SU-DHL-6 (cell line): Measurements from ENCODE around the gene BANF1.
A peak's percentile ranks its signal among the peaks of the same experiment; 100 is the strongest.

Experiments used
- H2AFZ ChIP-seq: fragments of 200-600 bp; sonication (generic); 2 replicates; pipeline ENCODE4 v1.6.1; 2014; ENCODE audit warnings: low read depth, mild to moderate bottlenecking, moderate library complexity, mixed read lengths, antibody characterized with exemption, low read length; ENCODE audit not compliant: severe bottlenecking
- H3F3A ChIP-seq: fragments of 200-600 bp; shearing (Covaris generic); 2 replicates; pipeline ENCODE4 v1.6.0; 2016; ENCODE audit warnings: antibody characterized with exemption, mild to moderate bottlenecking; ENCODE audit not compliant: insufficient read depth
- H3K27ac ChIP-seq: fragments of 200-600 bp; sonication (generic); 2 replicates; pipeline ENCODE4 v1.5.1; 2016; ENCODE audit warnings: low read depth, mild to moderate bottlenecking, low read length, moderate library complexity, mixed read lengths
- H3K27me3 ChIP-seq: fragments of 200-600 bp; sonication (generic), shearing (Covaris generic); 2 replicates; pipeline ENCODE4 v1.6.0; 2014; ENCODE audit warnings: mild to moderate bottlenecking, low read length
- H3K36me3 ChIP-seq: fragments of 200-600 bp; sonication (generic); 2 replicates; pipeline ENCODE4 v1.6.1; 2014; ENCODE audit warnings: mild to moderate bottlenecking, low read length, mixed read lengths
- H3K4me2 ChIP-seq: fragments of 300-600, 200-600 bp; shearing (Covaris generic), sonication (generic); 2 replicates; pipeline ENCODE4 v1.6.0; 2014; ENCODE audit warnings: low read length, low read depth, mild to moderate bottlenecking; ENCODE audit not compliant: poor library complexity, severe bottlenecking
- H3K4me3 ChIP-seq: fragments of 200-600 bp; sonication (generic); 2 replicates; pipeline ENCODE4 v1.5.1; 2014; ENCODE audit warnings: antibody characterized with exemption, low read length, mild to moderate bottlenecking, mixed read lengths; ENCODE audit not compliant: insufficient read depth, poor library complexity, severe bottlenecking
- H3K79me2 ChIP-seq: fragments of 200-600 bp; sonication (generic); 2 replicates; pipeline ENCODE4 v1.6.1; 2014; ENCODE audit warnings: mild to moderate bottlenecking, low read length, moderate library complexity; ENCODE audit not compliant: insufficient read depth
- H3K9ac ChIP-seq: fragments of 200-600 bp; sonication (generic); 2 replicates; pipeline ENCODE4 v1.7.0; 2014; ENCODE audit warnings: mild to moderate bottlenecking, low read length
- H3K9me2 ChIP-seq: fragments of 200-600 bp; sonication (generic); replicated peaks from 2 replicates; pipeline ENCODE4 v1.6.1; 2014; ENCODE audit warnings: low read length; ENCODE audit not compliant: insufficient read depth
- H3K9me3 ChIP-seq: fragments of 200-600 bp; sonication (generic); 2 replicates; pipeline ENCODE4 v1.6.1; 2014; ENCODE audit warnings: low read length, mixed read lengths; ENCODE audit not compliant: insufficient read depth
- H4K20me1 ChIP-seq: fragments of 200-600 bp; sonication (generic); 2 replicates; pipeline ENCODE4 v1.6.1; 2014; ENCODE audit warnings: low read depth, mild to moderate bottlenecking, antibody characterized with exemption, low read length, moderate library complexity, mixed read lengths
- EZH2phosphoT487 ChIP-seq: fragments of 200-600 bp; sonication (generic), shearing (Covaris generic); conservative IDR thresholded peaks from 2 replicates; pipeline ENCODE4 v1.6.1; 2018; ENCODE audit warnings: mild to moderate bottlenecking, antibody characterized with exemption, low read length, moderate library complexity, mixed read lengths
- TF ChIP-seq, protein P1 (sequence below): fragments of 200-600 bp; sonication (generic); IDR thresholded peaks from one replicate; pipeline ENCODE4 v1.5.1; 2017; ENCODE audit warnings: antibody characterized with exemption, mild to moderate bottlenecking, low read length, moderate library complexity; ENCODE audit not compliant: insufficient read depth, poor library complexity, severe bottlenecking

The BANF1 gene

DNA sequence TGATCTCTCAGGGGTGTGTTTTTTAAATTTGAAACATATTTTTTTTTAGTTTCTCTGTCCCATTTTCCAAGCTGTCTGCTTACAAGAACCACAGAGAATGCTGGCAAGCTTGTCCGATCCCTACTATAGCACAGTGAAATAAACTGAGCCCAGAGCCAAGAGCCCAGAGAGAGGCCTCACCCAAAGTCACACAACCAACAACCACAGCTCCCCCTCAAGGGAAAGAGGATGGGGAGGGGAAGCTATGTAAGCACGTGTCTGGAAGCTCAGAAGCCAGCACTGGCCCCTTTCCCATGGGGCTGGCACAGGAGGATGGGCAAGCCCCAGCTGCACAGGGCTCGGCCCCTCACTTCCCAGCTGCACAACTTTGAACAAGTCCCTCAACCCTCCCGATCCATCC lies 44.0 kb upstream of the BANF1 start:
- H4K20me1 ChIP-seq, result 0 out of 2 replicates have a peak, but pooled peaks cover 3% of the 10 kb centered on the region
- no peak for TF ChIP-seq EZH2phosphoT487
- TF ChIP-seq, protein P1, sequence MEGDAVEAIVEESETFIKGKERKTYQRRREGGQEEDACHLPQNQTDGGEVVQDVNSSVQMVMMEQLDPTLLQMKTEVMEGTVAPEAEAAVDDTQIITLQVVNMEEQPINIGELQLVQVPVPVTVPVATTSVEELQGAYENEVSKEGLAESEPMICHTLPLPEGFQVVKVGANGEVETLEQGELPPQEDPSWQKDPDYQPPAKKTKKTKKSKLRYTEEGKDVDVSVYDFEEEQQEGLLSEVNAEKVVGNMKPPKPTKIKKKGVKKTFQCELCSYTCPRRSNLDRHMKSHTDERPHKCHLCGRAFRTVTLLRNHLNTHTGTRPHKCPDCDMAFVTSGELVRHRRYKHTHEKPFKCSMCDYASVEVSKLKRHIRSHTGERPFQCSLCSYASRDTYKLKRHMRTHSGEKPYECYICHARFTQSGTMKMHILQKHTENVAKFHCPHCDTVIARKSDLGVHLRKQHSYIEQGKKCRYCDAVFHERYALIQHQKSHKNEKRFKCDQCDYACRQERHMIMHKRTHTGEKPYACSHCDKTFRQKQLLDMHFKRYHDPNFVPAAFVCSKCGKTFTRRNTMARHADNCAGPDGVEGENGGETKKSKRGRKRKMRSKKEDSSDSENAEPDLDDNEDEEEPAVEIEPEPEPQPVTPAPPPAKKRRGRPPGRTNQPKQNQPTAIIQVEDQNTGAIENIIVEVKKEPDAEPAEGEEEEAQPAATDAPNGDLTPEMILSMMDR, result no peak
- H3F3A ChIP-seq, result no peaks in the 10 kb centered on the region
- H3K79me2 ChIP-seq, result peaks cover 16% of the 10 kb centered on the region
- no peaks in the 10 kb centered on the region for H3K9me3 ChIP-seq
- no peak overlapping the region for H3K4me2 ChIP-seq
- no peak overlapping the region for H3K27ac ChIP-seq
- H3K36me3 ChIP-seq, result no peaks in the 10 kb centered on the region
- no peaks in the 10 kb centered on the region for H3K9me2 ChIP-seq
- H2AFZ ChIP-seq, result no peak overlapping the region
- H3K4me3 ChIP-seq, result no peak overlapping the region
- H3K9ac ChIP-seq, result no peak overlapping the region
- H3K27me3 ChIP-seq, result no peaks in the 10 kb centered on the region

DNA sequence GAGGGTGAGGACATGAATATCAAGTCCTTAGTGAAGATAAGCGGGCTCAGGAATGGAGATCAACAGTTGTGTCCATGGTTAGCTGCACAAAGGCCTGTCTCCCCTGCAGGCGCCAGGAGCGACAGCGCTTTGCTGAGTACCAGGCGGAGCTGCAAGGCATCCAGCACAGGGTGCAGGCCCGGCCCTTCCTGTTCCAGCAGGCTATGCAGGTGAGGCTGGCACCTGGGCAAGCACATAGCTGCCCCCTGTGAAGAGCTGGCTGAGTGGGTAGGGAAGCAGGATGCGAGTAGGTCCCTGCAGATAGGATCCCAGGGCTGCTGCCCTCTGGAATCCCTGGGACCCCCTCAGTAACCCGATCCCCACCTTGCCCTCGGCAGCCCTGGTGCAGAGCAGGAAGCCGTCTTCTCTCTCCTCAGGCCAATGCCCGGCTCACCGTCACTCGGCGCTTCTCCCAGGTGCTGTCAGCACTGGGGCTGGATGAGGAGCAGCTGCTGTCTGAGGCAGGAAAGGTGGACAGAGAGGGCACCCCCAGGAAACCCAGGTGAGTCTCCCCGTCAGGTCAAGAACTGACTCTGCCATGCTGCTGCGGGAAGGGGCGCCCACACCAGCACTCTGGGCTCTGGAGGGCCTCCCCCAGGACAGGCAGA lies 43.4 kb upstream of the BANF1 start:
- no peak overlapping the region for H3K27ac ChIP-seq
- no peak for TF ChIP-seq EZH2phosphoT487

DNA sequence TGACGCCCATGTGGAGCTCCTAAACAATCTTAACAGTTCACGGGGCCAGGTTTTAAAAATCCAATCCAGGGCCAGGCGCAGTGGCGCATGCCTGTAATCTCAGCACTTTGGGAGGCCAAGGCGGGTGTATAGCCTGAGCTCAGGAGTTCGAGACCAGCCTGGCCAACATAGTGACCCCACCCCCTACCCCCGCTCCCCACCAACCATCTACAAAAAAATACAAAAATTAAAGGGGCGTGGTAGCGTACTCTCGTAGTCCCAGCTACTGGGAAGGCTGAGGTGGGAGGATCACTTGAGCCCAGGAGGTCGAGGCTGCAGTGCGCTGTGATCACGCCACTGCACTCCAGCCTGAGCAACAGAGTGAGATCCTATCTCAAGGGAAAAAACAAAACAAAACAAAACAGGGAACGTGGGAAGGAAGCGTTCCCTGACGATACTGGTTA lies 41.5 kb upstream of the BANF1 start:
- Histone ChIP-seq H2AFZ (peak overlapping the region; percentile 82), H3K4me3 (peak overlapping the region; percentile 98), H3K27ac (peak overlapping the region; percentile 44; the same call in 1 of the 2 replicates), H3K4me2 (peak overlapping the region; percentile 96), H3K36me3 (no peaks in the 10 kb centered on the region), H3K27me3 (no peaks in the 10 kb centered on the region), H4K20me1 (0 out of 2 replicates have a peak, but pooled peaks cover 3% of the 10 kb centered on the region), H3K9ac (peak overlapping the region; percentile 97), H3K79me2 (peaks cover 30% of the 10 kb centered on the region), H3K9me3 (no peaks in the 10 kb centered on the region), H3F3A (no peaks in the 10 kb centered on the region), H3K9me2 (no peaks in the 10 kb centered on the region)
- TF ChIP-seq EZH2phosphoT487, result no peak
- TF ChIP-seq, protein P1, result no peak

More for the DNA sequence above, 43.4 kb upstream of the BANF1 start:
- H3K9ac ChIP-seq, result no peak overlapping the region
- no peak overlapping the region for H2AFZ ChIP-seq
- H3K36me3 ChIP-seq, result no peaks in the 10 kb centered on the region
- H3F3A ChIP-seq, result no peaks in the 10 kb centered on the region
- 0 out of 2 replicates have a peak, but pooled peaks cover 3% of the 10 kb centered on the region for H4K20me1 ChIP-seq
- H3K9me2 ChIP-seq, result no peaks in the 10 kb centered on the region
- H3K4me3 ChIP-seq, result no peak overlapping the region
- no peak overlapping the region for H3K4me2 ChIP-seq
- no peaks in the 10 kb centered on the region for H3K9me3 ChIP-seq
- no peaks in the 10 kb centered on the region for H3K27me3 ChIP-seq
- peaks cover 22% of the 10 kb centered on the region for H3K79me2 ChIP-seq
